Measurements from ENCODE around the gene FBXL15.

FBXL15 gene

GRCh38 chr10:102408728-102409603, 11.7 kb upstream of the FBXL15 start:
- in situ Hi-C loops (cut with HindIII; ENCODE audit: low pct_ligation_motif_present, low pct_unique_long_range_greater_than_20kb, low sequenced_read_pairs): no loop called here
- peak; percentile 7 for DNase-seq

GRCh38 chr10:102409604-102410428, 10.8 kb upstream of the FBXL15 start:
- no peak for DNase-seq
- in situ Hi-C loops (cut with HindIII; ENCODE audit: low pct_ligation_motif_present, low pct_unique_long_range_greater_than_20kb, low sequenced_read_pairs): no loop called here

- in situ Hi-C loops (cut with HindIII; ENCODE audit: low pct_ligation_motif_present, low pct_unique_long_range_greater_than_20kb, low sequenced_read_pairs): no loop called here
- no peak for DNase-seq
Measured at GRCh38 chr10:102410429-102411073, 10.1 kb upstream of the FBXL15 start.

- in situ Hi-C loops (cut with HindIII; ENCODE audit: low pct_ligation_motif_present, low pct_unique_long_range_greater_than_20kb, low sequenced_read_pairs): no loop called here
- DNase-seq: no peak
Measured at GRCh38 chr10:102411341-102412255, 9.0 kb upstream of the FBXL15 start.

GRCh38 chr10:102412293-102412692, 8.3 kb upstream of the FBXL15 start:
- no peak for DNase-seq
- in situ Hi-C loops (cut with HindIII; ENCODE audit: low pct_ligation_motif_present, low pct_unique_long_range_greater_than_20kb, low sequenced_read_pairs): no loop called here

- DNase-seq: peak; percentile 38
Measured at GRCh38 chr10:102413053-102413705, 7.5 kb upstream of the FBXL15 start.

GRCh38 chr10:102413806-102414561, 6.7 kb upstream of the FBXL15 start:
- in situ Hi-C loops (cut with HindIII; ENCODE audit: low pct_ligation_motif_present, low pct_unique_long_range_greater_than_20kb, low sequenced_read_pairs): no loop called here
- DNase-seq: no peak

More at GRCh38 chr10:102413053-102413705, 7.5 kb upstream of the FBXL15 start:
- in situ Hi-C loops (cut with HindIII; ENCODE audit: low pct_ligation_motif_present, low pct_unique_long_range_greater_than_20kb, low sequenced_read_pairs): no loop called here

GRCh38 chr10:102414749-102415148, 5.9 kb upstream of the FBXL15 start:
- in situ Hi-C loops (cut with HindIII; ENCODE audit: low pct_ligation_motif_present, low pct_unique_long_range_greater_than_20kb, low sequenced_read_pairs): no loop called here

GRCh38 chr10:102416283-102416682, 4.4 kb upstream of the FBXL15 start:
- in situ Hi-C loops (cut with HindIII; ENCODE audit: low pct_ligation_motif_present, low pct_unique_long_range_greater_than_20kb, low sequenced_read_pairs): no loop called here
- no peak for DNase-seq

More at GRCh38 chr10:102414749-102415148, 5.9 kb upstream of the FBXL15 start:
- no peak for DNase-seq

- DNase-seq: no peak
- in situ Hi-C loops (cut with HindIII; ENCODE audit: low pct_ligation_motif_present, low pct_unique_long_range_greater_than_20kb, low sequenced_read_pairs): no loop called here
Measured at GRCh38 chr10:102416695-102417094, 3.9 kb upstream of the FBXL15 start.

GRCh38 chr10:102418622-102419268, 1.9 kb upstream of the FBXL15 start, which contains the start of gene PSD:
Gene PSD, minus strand, starts transcription at chr10:102418785. Its CDS starts 1,747 bp downstream, at chr10:102417038.
- DNase-seq: no peak
- in situ Hi-C loops (cut with HindIII; ENCODE audit: low pct_ligation_motif_present, low pct_unique_long_range_greater_than_20kb, low sequenced_read_pairs): no loop called here

GRCh38 chr10:102419269-102420180, 1.1 kb upstream of the FBXL15 start:
- DNase-seq: peak; percentile 54
- in situ Hi-C loops (cut with HindIII; ENCODE audit: low pct_ligation_motif_present, low pct_unique_long_range_greater_than_20kb, low sequenced_read_pairs): no loop called here

GRCh38 chr10:102420181-102420713, 389 bp upstream of the FBXL15 start:
- DNase-seq: no peak
- in situ Hi-C loops (cut with HindIII; ENCODE audit: low pct_ligation_motif_present, low pct_unique_long_range_greater_than_20kb, low sequenced_read_pairs): no loop called here

GRCh38 chr10:102421507-102421756, 796 bp downstream of the FBXL15 start:
- DNase-seq: peak; percentile 6
- in situ Hi-C loops (cut with HindIII; ENCODE audit: low pct_ligation_motif_present, low pct_unique_long_range_greater_than_20kb, low sequenced_read_pairs): no loop called here

GRCh38 chr10:102421757-102422512, 1.3 kb downstream of the FBXL15 start:
- DNase-seq: peak; percentile 40
- in situ Hi-C loops (cut with HindIII; ENCODE audit: low pct_ligation_motif_present, low pct_unique_long_range_greater_than_20kb, low sequenced_read_pairs): no loop called here
